Activated naive CD8-positive, alpha-beta T cell treated with anti-CD3 and anti-CD28 coated beads for 36 hours (primary cell): ENCODE data around the gene RNASE1. TPM values are rescaled to one million over a fixed set of nuclear protein-coding genes. Genes with fewer than 3 reads are reported as not detected.

Source experiments
- DNase-seq: peaks from one replicate; pipeline ENCODE4 v3.0.0; 2021
- H3K27ac Mint-ChIP-seq: one replicate; pipeline ENCODE4 v1.8.0; 2022; ENCODE audit warnings: mild to moderate bottlenecking, moderate library complexity, mixed read lengths
- H3K27me3 Mint-ChIP-seq: one replicate; pipeline ENCODE4 v1.8.0; 2022; ENCODE audit warnings: mild to moderate bottlenecking, mixed read lengths
- H3K36me3 Mint-ChIP-seq: one replicate; pipeline ENCODE4 v1.8.0; 2021; ENCODE audit warnings: mild to moderate bottlenecking, mixed read lengths
- H3K4me1 Mint-ChIP-seq: one replicate; pipeline ENCODE4 v1.8.0; 2021; ENCODE audit warnings: mixed read lengths
- H3K4me3 Mint-ChIP-seq: one replicate; pipeline ENCODE4 v1.8.0; 2022; ENCODE audit warnings: mild to moderate bottlenecking, moderate library complexity, mixed read lengths
- H3K9me3 Mint-ChIP-seq: one replicate; pipeline ENCODE4 v1.8.0; 2022; ENCODE audit warnings: mixed read lengths
- total RNA-seq, 2 experiments: library from RNA; stranded (reverse); gene quantifications; one replicate each; pipeline ENCODE4 v1.2.3, GENCODE V29; 2021

Gene RNASE1
- total RNA-seq, 2 experiments from 2014 or later: not detected

DNA sequence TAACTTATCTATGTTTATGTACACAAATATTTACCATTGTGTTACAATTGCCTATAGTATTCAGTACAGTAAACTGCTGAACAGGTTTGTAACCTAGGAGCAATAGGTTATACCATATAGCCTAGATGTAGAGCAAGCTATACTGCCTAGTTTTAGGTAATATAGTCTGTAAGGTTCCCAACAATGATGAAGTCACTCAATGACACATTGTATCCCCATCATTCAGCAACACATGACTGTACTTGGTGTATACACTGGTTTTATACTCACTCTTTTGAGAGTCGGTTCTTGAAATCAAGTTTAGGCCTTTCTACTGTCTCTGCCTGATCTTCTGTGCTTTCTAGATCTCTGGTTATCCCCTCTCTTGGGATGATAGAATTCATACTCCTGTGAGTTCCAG is 5.5 kb downstream of the RNASE1 start:
- no peaks in the 10 kb centered on the region for H3K4me1 Mint-ChIP-seq
- no peak overlapping the region for H3K27ac Mint-ChIP-seq

DNA sequence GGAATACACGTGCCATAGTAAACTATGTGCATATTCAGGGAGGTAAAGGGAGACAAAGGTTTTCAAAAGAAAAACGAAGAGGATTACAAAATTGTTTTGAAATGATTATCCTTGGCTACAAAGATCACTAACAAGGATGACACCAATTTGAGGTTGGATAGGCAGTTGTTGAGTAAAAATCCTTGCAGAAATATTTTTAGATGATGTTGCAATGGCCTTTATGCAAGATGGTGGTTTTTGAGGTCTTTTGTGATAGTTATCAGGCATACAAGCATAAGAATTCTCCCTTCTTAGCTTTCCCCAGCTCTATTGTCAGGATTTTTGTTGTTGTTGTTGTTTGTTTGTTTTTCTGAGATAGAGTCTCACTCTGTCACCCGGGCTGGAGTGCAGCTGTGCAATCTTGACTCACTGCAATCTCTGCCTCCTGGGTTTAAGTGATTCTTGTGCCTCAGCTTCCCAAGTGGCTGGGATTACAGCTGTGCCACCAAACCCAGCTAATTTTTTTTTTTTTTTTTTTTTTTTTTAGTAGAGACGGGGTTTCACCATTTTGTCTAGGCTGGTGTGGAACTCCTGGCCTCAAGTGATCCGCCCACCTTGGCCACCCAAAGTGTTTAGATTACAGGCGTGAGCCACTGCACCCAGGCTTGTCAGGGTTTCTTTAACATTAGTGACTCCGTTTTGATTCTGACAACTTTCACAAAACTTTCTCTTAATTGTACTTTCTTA is 7.8 kb downstream of the RNASE1 start:
- Mint-ChIP-seq H3K36me3 (no peaks in the 10 kb centered on the region), H3K27me3 (no peaks in the 10 kb centered on the region), H3K27ac (no peak overlapping the region), H3K9me3 (no peaks in the 10 kb centered on the region), H3K4me3 (no peak overlapping the region), H3K4me1 (no peaks in the 10 kb centered on the region)
- DNase-seq: no peak

More for the DNA sequence above, 5.5 kb downstream of the RNASE1 start:
- no peaks in the 10 kb centered on the region for H3K9me3 Mint-ChIP-seq
- H3K36me3 Mint-ChIP-seq: no peaks in the 10 kb centered on the region
- no peak for DNase-seq
- H3K27me3 Mint-ChIP-seq: peaks cover 6% of the 10 kb centered on the region
- H3K4me3 Mint-ChIP-seq: no peak overlapping the region

DNA sequence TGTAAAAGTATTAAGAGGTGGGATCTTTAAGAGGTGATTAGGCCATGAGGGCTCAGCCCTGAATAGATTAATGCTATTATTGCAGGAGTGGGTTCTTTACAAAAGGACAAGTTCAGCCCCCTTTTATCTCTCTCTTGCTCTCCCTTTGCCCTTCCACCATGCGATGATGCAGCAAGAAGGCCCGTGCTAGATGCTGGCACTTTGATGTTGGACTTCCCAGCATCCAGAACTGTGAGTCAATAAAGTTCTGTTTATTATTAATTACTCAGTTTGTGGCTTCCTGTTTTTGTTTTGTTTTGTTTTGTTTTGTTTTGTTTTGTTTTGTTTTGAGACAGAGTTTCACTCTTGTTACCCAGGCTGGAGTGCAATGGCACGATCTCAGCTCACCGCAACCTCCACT is 10.1 kb downstream of the RNASE1 start:
- no peaks in the 10 kb centered on the region for H3K4me1 Mint-ChIP-seq
- no peaks in the 10 kb centered on the region for H3K36me3 Mint-ChIP-seq
- DNase-seq: no peak
- H3K9me3 Mint-ChIP-seq: no peaks in the 10 kb centered on the region
- no peaks in the 10 kb centered on the region for H3K27me3 Mint-ChIP-seq
- H3K27ac Mint-ChIP-seq: no peak overlapping the region
- H3K4me3 Mint-ChIP-seq: no peak overlapping the region

DNA sequence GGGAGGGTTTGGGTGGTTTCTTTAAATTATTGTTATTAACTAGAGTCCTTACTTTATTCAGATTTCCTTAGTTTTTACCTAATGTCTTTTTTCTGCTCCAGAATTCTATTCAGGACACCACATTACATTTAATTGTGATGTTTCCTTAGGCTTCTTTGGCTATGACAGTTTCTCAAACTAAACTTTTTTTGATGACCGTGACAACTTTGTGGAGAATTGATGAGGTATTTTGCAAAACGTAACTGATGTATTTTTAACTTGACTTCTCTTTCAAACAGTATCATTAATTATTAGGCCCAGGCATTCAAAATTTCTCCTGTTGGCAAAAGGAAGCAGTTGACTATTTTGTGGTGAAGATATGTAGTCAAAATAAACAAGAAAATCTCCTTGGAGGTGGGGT is 11.0 kb downstream of the RNASE1 start:
- Mint-ChIP-seq H3K36me3 (no peaks in the 10 kb centered on the region), H3K27me3 (no peaks in the 10 kb centered on the region), H3K4me1 (no peaks in the 10 kb centered on the region), H3K27ac (no peak overlapping the region), H3K9me3 (no peaks in the 10 kb centered on the region), H3K4me3 (no peak overlapping the region)
- no peak for DNase-seq

DNA sequence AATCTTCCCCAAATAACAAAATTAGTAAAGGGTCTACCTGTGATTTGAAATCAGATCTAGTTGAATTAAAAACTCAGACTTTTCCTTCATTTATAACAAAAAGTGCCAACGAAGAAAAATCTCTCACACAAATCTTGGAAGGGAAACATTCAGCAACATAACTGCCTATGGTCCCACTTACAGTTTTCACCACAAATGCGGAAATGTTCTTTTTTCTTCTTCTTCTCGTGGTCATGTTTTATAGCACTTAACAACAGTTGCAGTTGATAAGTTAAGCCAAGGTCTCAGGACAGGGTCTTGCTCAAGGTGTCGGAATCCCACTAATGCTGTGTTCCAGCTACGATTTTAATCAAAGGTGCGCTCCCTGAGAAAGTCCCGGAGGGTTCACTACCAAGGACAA is 11.5 kb downstream of the RNASE1 start:
- no peak for DNase-seq
- H3K9me3 Mint-ChIP-seq: no peaks in the 10 kb centered on the region
- H3K4me1 Mint-ChIP-seq: no peaks in the 10 kb centered on the region
- no peaks in the 10 kb centered on the region for H3K27me3 Mint-ChIP-seq
- no peaks in the 10 kb centered on the region for H3K36me3 Mint-ChIP-seq
- H3K27ac Mint-ChIP-seq: no peak overlapping the region
- H3K4me3 Mint-ChIP-seq: no peak overlapping the region

DNA sequence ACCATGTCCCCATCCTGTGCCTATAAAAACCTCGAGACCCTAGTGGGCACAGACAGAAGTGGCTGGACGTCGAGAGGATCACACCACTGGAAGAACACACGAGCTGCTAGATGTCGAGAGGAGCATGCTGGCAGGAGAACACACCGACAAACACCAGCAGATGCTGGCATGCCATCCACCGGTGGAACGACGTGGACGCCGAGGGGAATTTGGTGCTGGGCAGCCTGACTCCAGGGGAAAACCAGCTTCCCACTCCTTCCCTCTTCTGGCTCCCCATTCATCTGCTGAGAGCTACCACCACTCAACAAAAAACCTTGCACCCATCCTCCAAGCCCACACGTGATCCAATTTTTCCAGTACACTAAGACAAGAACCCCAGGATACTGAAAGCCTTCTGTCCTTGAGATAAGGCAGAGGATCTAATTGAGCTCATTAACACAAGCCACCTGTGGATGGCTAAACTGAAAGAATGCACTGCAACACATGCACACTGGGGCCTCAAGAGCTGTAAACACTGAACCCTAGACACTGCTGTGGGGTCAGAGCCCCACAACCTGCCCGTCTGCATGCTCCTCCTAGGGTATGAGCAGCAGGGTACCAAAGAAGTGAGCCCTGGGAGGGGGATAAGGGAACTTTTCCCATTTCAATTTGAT is 12.1 kb downstream of the RNASE1 start:
- H3K9me3 Mint-ChIP-seq: no peaks in the 10 kb centered on the region
- H3K4me3 Mint-ChIP-seq: no peak overlapping the region
- no peaks in the 10 kb centered on the region for H3K27me3 Mint-ChIP-seq
- no peaks in the 10 kb centered on the region for H3K4me1 Mint-ChIP-seq
- DNase-seq: no peak
- H3K27ac Mint-ChIP-seq: no peak overlapping the region
- H3K36me3 Mint-ChIP-seq: no peaks in the 10 kb centered on the region

DNA sequence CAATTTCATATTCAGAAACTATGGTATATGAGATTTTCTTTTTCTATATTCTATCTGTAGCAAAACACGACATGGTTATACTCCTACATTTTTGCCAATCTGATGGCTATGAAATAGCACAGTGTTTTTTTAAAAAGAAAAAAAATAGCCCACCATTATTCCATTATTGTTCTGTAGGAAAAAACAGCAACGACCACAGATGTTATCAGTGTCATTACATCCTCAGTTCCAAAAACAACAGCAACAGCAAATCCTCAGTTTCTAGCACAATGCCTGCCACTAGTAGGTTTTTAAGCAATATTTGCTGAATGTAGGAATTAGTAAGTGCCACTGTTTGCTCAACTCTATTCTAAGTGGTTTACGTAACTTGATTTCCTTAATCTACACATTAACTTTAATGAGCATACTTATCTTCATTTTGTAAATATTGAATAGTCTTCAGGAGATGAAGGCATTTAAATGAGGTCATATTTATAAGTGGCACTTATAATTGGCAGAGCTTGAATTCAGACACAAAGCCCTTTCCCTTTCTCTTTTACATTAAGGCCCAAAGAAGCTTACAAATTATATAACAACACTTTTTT is 13.3 kb downstream of the RNASE1 start:
- H3K27ac Mint-ChIP-seq: no peak overlapping the region
- H3K4me3 Mint-ChIP-seq: no peak overlapping the region
- no peaks in the 10 kb centered on the region for H3K27me3 Mint-ChIP-seq
- H3K9me3 Mint-ChIP-seq: no peaks in the 10 kb centered on the region
- H3K36me3 Mint-ChIP-seq: no peaks in the 10 kb centered on the region
- H3K4me1 Mint-ChIP-seq: no peaks in the 10 kb centered on the region
- DNase-seq: no peak

DNA sequence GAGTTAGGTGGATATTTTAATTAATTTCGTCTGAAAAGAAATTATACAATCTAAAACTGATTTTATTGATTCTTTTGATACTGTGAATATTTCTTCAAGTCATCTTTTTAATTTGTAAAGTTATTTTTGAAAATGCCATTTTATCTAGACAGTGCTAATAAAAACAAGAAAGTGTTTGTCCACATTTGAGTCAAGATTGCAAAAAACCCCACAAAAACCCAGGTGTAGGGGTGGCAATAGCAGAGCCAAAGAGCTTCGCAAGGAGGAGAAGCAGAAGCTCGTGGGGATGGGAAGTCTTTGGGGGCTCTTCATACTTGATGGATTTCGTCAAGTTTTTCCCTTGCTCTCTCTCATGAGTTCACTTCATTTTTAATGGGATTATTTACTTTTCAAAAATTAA is 15.6 kb downstream of the RNASE1 start:
- Mint-ChIP-seq H3K4me3 (no peak overlapping the region), H3K4me1 (peaks cover 8% of the 10 kb centered on the region), H3K27ac (no peak overlapping the region), H3K36me3 (no peaks in the 10 kb centered on the region), H3K9me3 (no peaks in the 10 kb centered on the region), H3K27me3 (no peaks in the 10 kb centered on the region)
- no peak for DNase-seq

DNA sequence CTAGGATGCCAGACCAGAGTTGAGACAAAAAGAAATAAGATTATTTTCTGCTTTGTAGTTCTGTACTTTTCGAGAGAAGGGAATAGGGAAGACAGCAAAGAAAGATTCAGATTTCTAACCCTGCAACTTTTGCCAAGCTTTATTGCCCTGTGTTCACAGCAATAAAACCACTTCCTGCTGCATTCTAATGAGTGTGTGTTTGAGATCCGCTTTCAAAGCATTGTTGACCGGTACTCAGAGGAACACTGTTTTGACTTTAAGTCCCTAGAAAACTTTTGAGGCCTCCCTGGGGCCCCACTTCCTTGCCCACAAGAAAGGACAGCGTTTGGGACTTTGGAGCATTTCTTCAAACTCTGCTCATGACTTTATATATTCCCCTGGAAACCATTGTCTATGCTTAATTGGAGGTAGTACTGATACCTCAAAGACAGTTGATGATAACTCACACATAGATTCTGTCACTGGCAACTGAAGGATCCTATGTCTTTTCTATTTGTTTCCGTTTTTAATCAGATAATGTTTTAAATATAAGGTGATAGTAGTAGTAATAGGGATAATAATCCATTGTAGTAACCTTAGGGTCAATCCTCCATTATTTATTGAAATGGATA is 20.3 kb downstream of the RNASE1 start:
- Mint-ChIP-seq H3K9me3 (no peaks in the 10 kb centered on the region), H3K27ac (peak overlapping the region; percentile 62), H3K27me3 (no peaks in the 10 kb centered on the region), H3K4me3 (peak overlapping the region; percentile 48), H3K36me3 (no peaks in the 10 kb centered on the region), H3K4me1 (peaks cover 20% of the 10 kb centered on the region)
- no peak for DNase-seq

DNA sequence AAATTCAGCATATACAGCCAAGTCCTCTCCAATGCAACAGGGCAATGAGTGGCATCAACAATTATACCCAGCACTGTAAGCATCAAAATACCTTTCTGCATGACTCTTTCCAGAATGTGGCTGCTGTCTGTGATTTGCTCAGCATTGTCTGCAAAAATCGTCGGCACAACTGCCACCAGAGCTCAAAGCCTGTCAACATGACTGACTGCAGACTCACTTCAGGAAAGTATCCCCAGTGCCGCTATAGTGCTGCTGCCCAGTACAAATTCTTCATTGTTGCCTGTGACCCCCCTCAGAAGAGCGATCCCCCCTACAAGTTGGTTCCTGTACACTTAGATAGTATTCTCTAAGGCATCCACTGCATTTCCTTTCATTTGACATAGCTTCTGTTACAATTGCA is 20.8 kb downstream of the RNASE1 start:
- H3K4me1 Mint-ChIP-seq: peaks cover 20% of the 10 kb centered on the region
- DNase-seq: no peak
- H3K27me3 Mint-ChIP-seq: no peaks in the 10 kb centered on the region
- H3K4me3 Mint-ChIP-seq: peak overlapping the region; percentile 48
- H3K9me3 Mint-ChIP-seq: no peaks in the 10 kb centered on the region
- H3K27ac Mint-ChIP-seq: peak overlapping the region; percentile 62
- H3K36me3 Mint-ChIP-seq: no peaks in the 10 kb centered on the region

DNA sequence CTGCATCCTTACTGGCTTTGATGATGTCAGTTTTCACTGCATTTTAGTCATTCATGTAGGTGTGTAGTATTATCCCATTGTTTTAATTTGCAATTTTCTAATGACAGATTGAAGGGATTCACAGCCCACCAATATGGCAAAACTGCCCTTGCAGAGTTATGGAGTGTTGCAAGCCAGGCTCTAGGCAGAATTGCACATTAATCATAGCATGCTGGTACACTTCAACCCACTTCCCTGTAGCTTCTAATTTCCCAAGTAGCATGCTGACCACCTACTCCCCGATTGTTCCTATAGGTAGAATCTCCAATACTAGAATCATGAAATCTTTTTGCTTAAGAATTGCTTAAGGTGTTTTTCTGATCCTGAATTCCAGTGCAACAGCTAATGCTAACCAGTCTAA is 26.7 kb downstream of the RNASE1 start:
- Mint-ChIP-seq H3K4me3 (no peak overlapping the region), H3K36me3 (no peaks in the 10 kb centered on the region), H3K9me3 (no peaks in the 10 kb centered on the region), H3K27me3 (no peaks in the 10 kb centered on the region), H3K27ac (no peak overlapping the region), H3K4me1 (peaks cover 3% of the 10 kb centered on the region)
- DNase-seq: no peak

DNA sequence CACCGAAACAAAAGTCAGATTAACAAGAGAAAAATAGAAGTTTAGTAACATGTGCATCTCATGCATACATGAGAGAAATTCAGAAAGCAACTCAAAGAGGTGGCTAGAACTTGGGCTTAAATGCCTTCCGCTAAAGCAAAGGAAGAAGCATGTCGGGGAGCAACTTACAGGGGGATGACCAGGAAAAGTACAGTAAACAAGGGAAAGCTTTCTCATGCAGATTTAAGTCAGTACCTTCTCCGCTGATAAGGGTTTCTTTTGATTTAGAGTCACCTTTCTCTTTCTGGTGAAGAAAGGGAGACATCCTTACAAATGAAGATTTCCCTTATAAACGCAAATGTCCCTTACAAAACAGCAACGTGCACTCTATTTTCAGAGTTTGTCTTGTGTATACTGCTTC is 27.6 kb downstream of the RNASE1 start:
- no peak for DNase-seq
- H3K27me3 Mint-ChIP-seq: no peaks in the 10 kb centered on the region
- H3K4me1 Mint-ChIP-seq: no peaks in the 10 kb centered on the region
- no peak overlapping the region for H3K27ac Mint-ChIP-seq
- H3K9me3 Mint-ChIP-seq: no peaks in the 10 kb centered on the region
- no peaks in the 10 kb centered on the region for H3K36me3 Mint-ChIP-seq
- no peak overlapping the region for H3K4me3 Mint-ChIP-seq

DNA sequence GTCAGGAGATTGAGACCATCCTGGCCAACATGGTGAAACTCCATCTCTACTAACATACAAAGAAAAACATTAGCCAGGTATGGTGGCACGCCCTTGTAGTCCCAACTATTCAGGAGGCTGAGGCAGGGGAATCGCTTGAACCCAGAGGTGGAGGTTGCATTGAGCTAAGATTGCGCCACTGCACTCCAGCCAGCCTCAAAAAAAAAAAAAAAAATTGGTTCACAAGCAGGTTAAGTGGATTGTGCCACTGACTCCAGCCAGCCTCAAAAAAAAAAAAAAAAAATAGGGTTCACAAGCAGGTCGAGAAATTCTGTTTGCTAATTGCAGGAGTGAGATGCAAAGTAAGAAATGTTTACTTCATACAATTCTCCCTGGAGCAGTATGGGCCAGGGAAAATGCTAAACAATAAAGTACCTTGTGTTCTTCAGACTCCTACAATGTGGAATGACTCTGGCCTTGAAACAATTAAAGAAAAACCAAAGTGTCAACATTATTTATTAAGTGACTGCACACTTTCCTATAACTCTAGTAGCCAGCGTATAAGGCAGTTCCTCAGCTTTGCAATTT is 28.3 kb downstream of the RNASE1 start:
- no peaks in the 10 kb centered on the region for H3K9me3 Mint-ChIP-seq
- no peak overlapping the region for H3K4me3 Mint-ChIP-seq
- H3K27me3 Mint-ChIP-seq: no peaks in the 10 kb centered on the region
- no peak for DNase-seq
- no peak overlapping the region for H3K27ac Mint-ChIP-seq
- H3K4me1 Mint-ChIP-seq: no peaks in the 10 kb centered on the region
- no peaks in the 10 kb centered on the region for H3K36me3 Mint-ChIP-seq

DNA sequence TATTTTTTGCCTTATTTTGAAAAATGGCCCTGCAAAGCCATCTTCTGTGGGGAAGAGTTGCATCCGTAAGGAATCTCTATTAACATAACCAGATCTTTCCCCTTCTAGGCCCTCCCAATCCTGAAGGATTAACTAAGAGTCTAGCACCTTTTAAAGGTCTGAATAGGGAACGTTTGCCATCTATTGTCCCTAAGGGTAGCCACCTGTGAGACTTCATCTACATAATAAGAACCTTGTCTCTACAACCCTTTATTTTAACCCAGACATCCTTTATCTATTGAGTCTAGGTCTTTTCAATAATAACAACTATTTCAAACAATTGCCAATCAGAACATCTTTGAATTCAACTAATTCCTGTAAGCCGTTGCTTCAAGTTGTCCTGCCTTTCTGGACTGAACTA is 30.0 kb downstream of the RNASE1 start:
- DNase-seq: no peak
- Mint-ChIP-seq H3K9me3 (no peaks in the 10 kb centered on the region), H3K27ac (no peak overlapping the region), H3K4me3 (no peak overlapping the region), H3K27me3 (no peaks in the 10 kb centered on the region), H3K36me3 (no peaks in the 10 kb centered on the region), H3K4me1 (no peaks in the 10 kb centered on the region)

DNA sequence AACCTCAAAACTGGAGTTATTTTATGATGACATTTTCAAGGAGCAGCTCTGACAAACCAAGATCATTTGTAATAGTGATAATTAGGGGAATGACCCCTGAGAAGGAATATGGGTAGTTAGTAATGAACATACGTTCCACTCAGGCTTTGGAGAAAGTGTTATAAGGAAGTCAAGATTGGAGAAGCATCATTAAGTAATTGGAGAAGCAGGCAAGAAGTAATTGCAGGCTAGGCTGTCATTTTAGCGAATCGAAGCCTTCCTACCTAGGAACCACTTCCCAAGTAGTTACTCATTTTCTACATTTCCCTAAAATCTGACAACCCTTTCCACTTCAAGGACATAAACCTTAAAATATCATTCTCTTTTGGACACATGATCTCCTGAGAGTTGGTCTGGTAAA is 33.2 kb downstream of the RNASE1 start:
- no peaks in the 10 kb centered on the region for H3K4me1 Mint-ChIP-seq
- H3K9me3 Mint-ChIP-seq: no peaks in the 10 kb centered on the region
- H3K27ac Mint-ChIP-seq: no peak overlapping the region
- no peaks in the 10 kb centered on the region for H3K36me3 Mint-ChIP-seq
- DNase-seq: no peak
- H3K4me3 Mint-ChIP-seq: no peak overlapping the region
- no peaks in the 10 kb centered on the region for H3K27me3 Mint-ChIP-seq
